Measurements from ENCODE around the gene HMGCR.

- TF ChIP-seq CTCF (tag by site-specific recombination; IDR thresholded peaks at IDR 0.05) (no peak), ZNF274 (IDR thresholded peaks at IDR 0.05; ENCODE audit: low read length) (no peak), ZNF274 (tag by site-specific recombination; IDR thresholded peaks at IDR 0.05; ENCODE audit: borderline replicate concordance) (no peak), HOXD13 (CRISPR knock-in tag; IDR thresholded peaks at IDR 0.05; ENCODE audit: borderline replicate concordance) (no peak), ZNF248 (tag by site-specific recombination; IDR thresholded peaks at IDR 0.05) (no peak), ZBTB7A (tag by site-specific recombination; IDR thresholded peaks at IDR 0.05; ENCODE audit: low read depth) (no peak)
Measured at GRCh38 chr5:75380099-75380498, 43.1 kb downstream of the HMGCR start.

All from HEK293 (cell line).